Measurements from ENCODE around the gene SPCS2.

DNA sequence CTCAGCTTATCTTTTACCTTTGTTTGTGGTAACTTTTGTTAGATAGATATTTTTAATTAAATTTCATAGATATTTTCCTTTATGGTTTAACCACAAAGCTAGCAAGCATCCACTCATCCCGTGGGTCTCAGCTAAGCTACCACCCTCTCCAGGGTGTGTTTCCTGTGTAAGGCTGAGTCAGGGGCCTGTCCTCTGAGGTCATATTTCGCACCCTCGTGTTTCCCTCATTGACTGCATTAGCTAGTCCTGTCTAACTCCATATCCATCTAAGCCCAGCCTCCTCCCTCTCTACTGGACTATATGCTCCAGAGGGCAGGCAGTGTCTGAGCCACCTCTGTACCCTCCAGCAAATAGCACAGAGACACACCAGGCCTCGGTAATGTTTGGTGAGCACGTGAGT is 16.9 kb upstream of the SPCS2 start:
- TF ChIP-seq, protein P1, sequence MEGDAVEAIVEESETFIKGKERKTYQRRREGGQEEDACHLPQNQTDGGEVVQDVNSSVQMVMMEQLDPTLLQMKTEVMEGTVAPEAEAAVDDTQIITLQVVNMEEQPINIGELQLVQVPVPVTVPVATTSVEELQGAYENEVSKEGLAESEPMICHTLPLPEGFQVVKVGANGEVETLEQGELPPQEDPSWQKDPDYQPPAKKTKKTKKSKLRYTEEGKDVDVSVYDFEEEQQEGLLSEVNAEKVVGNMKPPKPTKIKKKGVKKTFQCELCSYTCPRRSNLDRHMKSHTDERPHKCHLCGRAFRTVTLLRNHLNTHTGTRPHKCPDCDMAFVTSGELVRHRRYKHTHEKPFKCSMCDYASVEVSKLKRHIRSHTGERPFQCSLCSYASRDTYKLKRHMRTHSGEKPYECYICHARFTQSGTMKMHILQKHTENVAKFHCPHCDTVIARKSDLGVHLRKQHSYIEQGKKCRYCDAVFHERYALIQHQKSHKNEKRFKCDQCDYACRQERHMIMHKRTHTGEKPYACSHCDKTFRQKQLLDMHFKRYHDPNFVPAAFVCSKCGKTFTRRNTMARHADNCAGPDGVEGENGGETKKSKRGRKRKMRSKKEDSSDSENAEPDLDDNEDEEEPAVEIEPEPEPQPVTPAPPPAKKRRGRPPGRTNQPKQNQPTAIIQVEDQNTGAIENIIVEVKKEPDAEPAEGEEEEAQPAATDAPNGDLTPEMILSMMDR (IDR thresholded peaks at IDR 0.05): no peak
- TF ChIP-seq POLR2AphosphoS5 (IDR thresholded peaks at IDR 0.05; ENCODE audit: insufficient read depth in 1 of 2, low read depth in 1 of 2) (no peak), POLR2A (IDR thresholded peaks at IDR 0.05) (no peak)

Data from vagina (tissue), 2 donors.